K562 (cell line): Measurements from ENCODE around the gene BRSK1. TPM values are rescaled to one million over a fixed set of nuclear protein-coding genes. Genes with fewer than 3 reads are reported as not detected.

Source experiments
- BACH1 ChIP-seq: fragments of 200-800 bp; sonication (Bioruptor generic); IDR thresholded peaks from 2 replicates; pipeline ENCODE4 v1.6.1; 2016; ENCODE audit warnings: missing genetic modification characterization, missing compliant biosample characterization
- BCOR ChIP-seq: fragments of 450-650 bp; IDR thresholded peaks from 2 replicates; pipeline ENCODE4 v1.6.1; 2016
- CHD4 ChIP-seq: fragments of 200-600 bp; sonication (generic); IDR thresholded peaks from 3 replicates; pipeline ENCODE4 v1.6.1; 2012; ENCODE audit warnings: low read depth, mild to moderate bottlenecking, mixed read lengths, low read length, inconsistent platforms; ENCODE audit not compliant: insufficient read depth, insufficient replicate concordance, poor library complexity, severe bottlenecking
- CREB3 ChIP-seq: fragments of 450-650 bp; conservative IDR thresholded peaks from 2 replicates; pipeline ENCODE4 v1.6.1; 2016; ENCODE audit warnings: missing genetic modification characterization, low read depth, mild to moderate bottlenecking, missing compliant biosample characterization, moderate library complexity
- E2F4 ChIP-seq: sonication (generic); formaldehyde crosslinking; IDR thresholded peaks from 2 replicates; pipeline ENCODE4 v1.8.0; 2022; ENCODE audit warnings: mild to moderate bottlenecking, low read depth, missing genetic modification reagents
- IRF2 ChIP-seq: sonication (generic); formaldehyde crosslinking; IDR thresholded peaks from 2 replicates; pipeline ENCODE4 v1.8.1; 2022; ENCODE audit warnings: mild to moderate bottlenecking, missing genetic modification reagents
- MAZ ChIP-seq, 2 experiments: fragments of 450-650 bp in 1 of 2; sonication (generic) in 1 of 2; formaldehyde crosslinking; IDR thresholded peaks in 1 of 2; conservative IDR thresholded peaks in 1 of 2; 2 replicates each; pipeline versions ENCODE4 v1.4.0 to v1.5.0; 2020; ENCODE audit warnings: mild to moderate bottlenecking in 1 of 2, missing genetic modification reagents in 1 of 2
- MTA1 ChIP-seq: fragments of 450-650 bp; IDR thresholded peaks from 2 replicates; pipeline ENCODE4 v1.6.1; 2017; ENCODE audit warnings: borderline replicate concordance
- MYC ChIP-seq, 2 experiments: fragments of 250-450 bp in 1 of 2; sonication (Bioruptor Pico) in 1 of 2; IDR thresholded peaks; 2 replicates each; pipeline versions ENCODE4 v1.5.1 to v1.6.1; 2012 to 2021; ENCODE audit warnings: low read depth in 2 of 2, borderline replicate concordance in 1 of 2, improper control_type of control experiment in 1 of 2, low read length in 1 of 2, mild to moderate bottlenecking in 1 of 2, moderate library complexity in 1 of 2
- NFIC ChIP-seq: fragments of 450-650 bp; IDR thresholded peaks from 2 replicates; pipeline ENCODE4 v1.6.1; 2017; ENCODE audit warnings: mild to moderate bottlenecking, inconsistent platforms
- NUFIP1 ChIP-seq: fragments of 450-650 bp; IDR thresholded peaks from 2 replicates; pipeline ENCODE4 v1.6.1; 2018; ENCODE audit not compliant: partially characterized antibody
- RFX5 ChIP-seq: IDR thresholded peaks from 2 replicates; pipeline ENCODE4 v1.6.1; 2011; ENCODE audit warnings: low read depth, mild to moderate bottlenecking, improper control_type of control experiment, low read length
- TCFL5 ChIP-seq: fragments of 250-450 bp; sonication (Bioruptor Pico); conservative IDR thresholded peaks from 2 replicates; pipeline ENCODE4 v1.6.1; 2021; ENCODE audit warnings: mild to moderate bottlenecking, moderate library complexity, matching md5 sums
- UBTF ChIP-seq, 2 experiments: IDR thresholded peaks; 2 replicates each; pipeline ENCODE4 v1.6.1; 2012; ENCODE audit warnings: improper control_type of control experiment in 2 of 2, low read depth in 2 of 2, low read length in 2 of 2, borderline replicate concordance in 1 of 2
- ZNF212 ChIP-seq: fragments of 450-650 bp; formaldehyde crosslinking; IDR thresholded peaks from 2 replicates; pipeline ENCODE4 v1.4.0; 2020; ENCODE audit warnings: mild to moderate bottlenecking
- ZNF395 ChIP-seq: fragments of 200-800 bp; sonication (Bioruptor generic); IDR thresholded peaks from 2 replicates; pipeline ENCODE4 v1.6.1; 2017; ENCODE audit warnings: missing genetic modification characterization, missing compliant biosample characterization
- polyA plus RNA-seq, 8 experiments: library from polyadenylated mRNA; depleted of rRNA in 4 of 8; stranded (reverse) in 5 of 8; unstranded in 3 of 8; fragments of >200 nt; fragmentation: Nextera tagmentation in 2 of 8; fragmentation: Illumina TruSeq in 1 of 8; extraction: Ambion mirVana in 2 of 8; extraction: Trizol in 1 of 8; gene quantifications; 2 replicates each; pipeline versions ENCODE4 v1.2.1 to v1.2.3, GENCODE V29; 2011 to 2014; ENCODE audit warnings: inconsistent platforms in 1 of 8, missing spikeins in 1 of 8
- total RNA-seq, 7 experiments: library from RNA; depleted of rRNA in 6 of 7; stranded (reverse); fragments of >200 nt in 6 of 7; fragmentation: Illumina TruSeq in 2 of 7; extraction: Trizol in 2 of 7; gene quantifications; 2 replicates each; pipeline versions ENCODE4 v1.2.1 to v1.2.3, GENCODE V29; 2011 to 2021; ENCODE audit warnings: low replicate concordance in 1 of 7

Gene BRSK1
- total and polyA plus RNA-seq, 9 of the 15 experiments (the other 6 are each of a cell fraction or from before 2014, with no cell fraction given) = 1.7 to 9.3 (median 3.8) TPM; not detected in 2

- TF ChIP-seq NFIC (peak; percentile 56), UBTF (IDR thresholded peaks at IDR 0.05; ENCODE audit: borderline replicate concordance in 1 of 2, low read depth in 2 of 2, low read length in 2 of 2) (no peak), MYC (IDR thresholded peaks at IDR 0.05; ENCODE audit: low read depth, low read length) (peak; percentile 87), MYC (CRISPR knock-in tag; IDR thresholded peaks at IDR 0.05; ENCODE audit: borderline replicate concordance, low read depth) (peak; percentile 64; the same call in 1 of the 2 replicates), MAZ (CRISPR knock-in tag; conservative IDR thresholded peaks at IDR 0.05 in 1 of 2, IDR thresholded peaks at IDR 0.05 in 1 of 2) (peak; percentile 46 to 83), CHD4 (no peak), IRF2 (CRISPR knock-in tag) (no peak), RFX5 (no peak), ZNF212 (CRISPR knock-in tag) (no peak), NUFIP1 (no peak), TCFL5 (CRISPR knock-in tag) (no peak), E2F4 (CRISPR knock-in tag) (no peak), BACH1 (tag) (no peak), MTA1 (0 out of 2 replicates have a peak, but pooled peaks have one; percentile 51), ZNF395 (CRISPR knock-in tag) (peak; percentile 63; the same call in 1 of the 2 replicates), BCOR (no peak), CREB3 (tag) (no peak)
Observed at GRCh38 chr19:55279770-55280643, 3.8 kb upstream of the BRSK1 start, which contains the start of gene HSPBP1 (continued).
